Ramos (cell line): ENCODE data around the gene RAD21L1.

ENCODE experiments used
- in situ Hi-C: fragments of 300-500 bp; cut with MboI; formaldehyde crosslinking; loops from one replicate; pipeline ENCODE4 v1.14.3; 2022; ENCODE audit warnings: low sequenced_read_pairs; ENCODE audit not compliant: unreplicated experiment

RAD21L1 gene

DNA sequence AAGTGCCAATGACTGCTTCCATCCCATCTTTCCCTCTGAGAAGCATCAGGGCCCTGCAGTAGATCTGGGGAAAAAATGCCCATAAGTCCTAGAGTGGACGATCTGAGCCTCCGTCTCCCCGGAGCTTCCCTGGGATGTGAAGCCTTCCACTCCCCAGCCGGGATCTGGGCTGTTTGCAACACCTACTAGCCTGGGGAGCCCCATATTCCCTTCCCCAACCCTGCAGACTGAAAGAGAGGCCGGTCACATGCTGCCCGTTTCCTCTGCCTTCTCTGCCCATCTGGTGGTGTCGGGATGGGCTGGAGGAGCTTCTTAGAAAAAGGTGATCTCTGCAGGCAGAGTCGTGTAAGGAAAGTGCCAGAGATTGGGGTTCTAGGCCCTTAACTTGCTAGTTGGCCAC, 41.3 kb downstream of the RAD21L1 start:
- in situ Hi-C loops: no loop called here

DNA sequence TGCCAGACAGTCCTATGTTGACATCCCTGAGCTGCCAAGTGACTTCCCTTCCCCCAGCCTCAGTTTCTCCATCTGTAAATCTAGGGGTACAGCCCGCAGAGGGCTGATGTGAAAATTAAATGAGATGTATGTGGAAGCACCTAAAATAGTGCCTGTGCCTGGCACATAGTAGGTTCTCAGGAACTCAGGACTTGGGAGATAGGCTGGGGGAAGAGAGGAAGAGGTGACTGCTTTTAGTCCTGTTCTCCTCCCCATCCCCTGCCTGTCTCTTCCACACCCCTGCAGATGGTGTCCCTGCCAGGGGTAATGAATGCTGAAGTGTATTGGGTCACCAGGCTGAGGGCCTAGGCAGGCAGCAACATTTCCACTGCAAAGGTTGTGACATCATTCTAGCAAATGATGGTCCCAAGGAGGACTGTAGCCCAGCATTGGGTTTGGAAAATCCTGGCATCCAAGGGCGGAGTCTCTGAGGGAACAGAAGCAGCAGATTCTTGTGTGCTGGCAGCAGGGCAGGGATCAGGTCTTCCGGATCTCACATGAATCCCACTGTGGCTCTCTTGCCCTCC, 42.0 kb downstream of the RAD21L1 start:
- in situ Hi-C loops: no loop called here

- in situ Hi-C loops: no loop called here
Measured at GRCh38 chr20:1269235-1269634, 43.4 kb downstream of the RAD21L1 start.

DNA sequence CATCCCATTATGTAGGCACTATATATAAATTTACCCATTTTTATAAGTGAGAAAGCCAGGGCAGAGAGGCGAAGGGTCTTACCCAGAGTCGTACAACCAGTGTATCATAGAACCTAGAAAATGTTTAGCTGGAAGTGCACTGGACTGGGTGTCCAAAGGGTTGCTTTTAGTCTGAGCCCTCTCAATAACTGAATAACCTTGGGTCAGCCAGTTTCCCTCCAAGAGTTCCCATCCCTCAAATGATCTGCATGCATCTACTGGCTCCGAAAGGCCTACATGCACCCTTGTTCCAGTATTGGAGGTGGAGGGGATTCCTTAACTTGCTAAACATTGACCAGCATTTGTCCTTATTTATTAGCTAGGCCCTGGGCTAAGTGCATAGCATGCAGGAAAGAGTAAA, 44.0 kb downstream of the RAD21L1 start:
- in situ Hi-C loops: no loop called here

- in situ Hi-C loops: no loop called here
Measured at GRCh38 chr20:1272368-1273100, 46.7 kb downstream of the RAD21L1 start.

DNA sequence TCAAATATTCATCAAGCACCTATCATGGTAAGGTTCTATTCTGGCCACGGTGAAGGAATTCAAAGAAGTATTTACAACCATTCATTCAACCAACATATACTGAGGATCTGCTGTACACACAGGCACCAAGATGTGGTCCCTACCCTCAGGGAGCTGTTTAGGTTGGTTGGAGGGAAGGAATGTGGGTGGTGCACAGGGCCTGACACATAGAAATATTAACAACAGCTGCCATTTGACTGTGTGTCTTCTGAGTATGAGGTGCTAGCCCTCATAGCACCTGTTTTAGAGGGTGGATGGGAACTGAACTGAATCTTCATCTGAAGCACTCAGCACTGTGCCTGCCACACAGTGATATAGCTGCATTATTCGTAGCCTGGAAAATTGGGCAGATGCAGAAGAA, 47.5 kb downstream of the RAD21L1 start:
- in situ Hi-C loops: no loop called here

DNA sequence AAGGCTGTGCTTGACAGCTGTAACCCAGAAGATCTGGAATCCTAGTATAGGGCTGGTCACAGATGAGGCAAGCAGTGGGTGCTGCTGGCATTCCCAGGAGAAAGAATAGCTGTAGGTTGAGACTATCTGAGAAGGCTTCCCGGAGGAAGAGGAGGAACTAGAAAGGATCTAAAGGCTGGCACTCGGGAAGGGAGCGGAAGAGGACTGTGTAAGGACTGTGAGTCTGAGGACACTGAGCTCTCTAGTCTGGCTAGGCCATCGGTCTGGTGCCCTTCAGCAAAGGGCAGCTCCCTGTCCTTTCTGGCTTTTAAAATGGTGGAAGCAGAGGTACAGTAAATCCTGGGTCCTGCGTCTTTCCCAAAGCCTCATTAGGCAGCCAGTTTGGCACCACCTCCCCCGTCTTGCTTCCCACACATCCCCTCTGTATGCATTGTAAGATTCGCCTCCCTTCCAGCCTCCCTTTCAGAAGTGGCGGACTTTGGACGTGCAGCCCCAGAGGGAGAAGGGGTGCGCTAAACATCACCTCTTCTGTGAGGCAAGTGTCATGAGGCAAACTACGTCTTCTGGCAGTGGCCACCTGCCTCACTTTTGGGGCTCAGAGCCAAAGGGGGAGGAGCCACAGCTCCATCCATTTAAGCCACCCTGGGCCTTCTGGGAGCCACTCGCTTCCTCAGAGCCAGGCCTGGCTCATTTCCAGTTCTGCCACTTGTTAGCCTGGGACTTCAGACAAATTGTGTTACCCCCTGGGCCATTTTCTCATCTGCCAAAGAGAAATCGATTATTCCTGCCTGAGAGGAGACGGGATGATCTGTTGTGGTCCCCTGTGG, 48.9 kb downstream of the RAD21L1 start:
- in situ Hi-C loops: no loop called here

DNA sequence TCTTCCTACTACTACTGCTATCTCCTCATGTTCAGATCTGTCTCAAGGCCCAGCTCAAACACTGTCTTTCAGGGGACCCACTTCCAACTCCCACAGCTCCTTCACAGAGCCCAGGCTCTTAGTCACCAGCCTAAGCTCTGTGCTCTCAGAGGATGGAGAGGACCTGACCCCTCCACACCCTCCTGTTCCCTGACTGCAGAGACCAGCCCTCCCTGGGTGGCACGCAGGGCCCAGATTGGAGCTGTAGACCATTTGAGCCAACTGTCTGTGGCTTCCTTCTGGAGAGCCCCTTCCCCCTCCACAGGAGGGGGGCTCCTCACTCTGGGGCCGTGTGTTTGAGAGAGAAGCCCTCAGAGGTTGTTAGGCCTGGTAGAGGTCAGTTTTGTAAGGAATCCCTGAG, 50.1 kb downstream of the RAD21L1 start:
- in situ Hi-C loops: no loop called here

DNA sequence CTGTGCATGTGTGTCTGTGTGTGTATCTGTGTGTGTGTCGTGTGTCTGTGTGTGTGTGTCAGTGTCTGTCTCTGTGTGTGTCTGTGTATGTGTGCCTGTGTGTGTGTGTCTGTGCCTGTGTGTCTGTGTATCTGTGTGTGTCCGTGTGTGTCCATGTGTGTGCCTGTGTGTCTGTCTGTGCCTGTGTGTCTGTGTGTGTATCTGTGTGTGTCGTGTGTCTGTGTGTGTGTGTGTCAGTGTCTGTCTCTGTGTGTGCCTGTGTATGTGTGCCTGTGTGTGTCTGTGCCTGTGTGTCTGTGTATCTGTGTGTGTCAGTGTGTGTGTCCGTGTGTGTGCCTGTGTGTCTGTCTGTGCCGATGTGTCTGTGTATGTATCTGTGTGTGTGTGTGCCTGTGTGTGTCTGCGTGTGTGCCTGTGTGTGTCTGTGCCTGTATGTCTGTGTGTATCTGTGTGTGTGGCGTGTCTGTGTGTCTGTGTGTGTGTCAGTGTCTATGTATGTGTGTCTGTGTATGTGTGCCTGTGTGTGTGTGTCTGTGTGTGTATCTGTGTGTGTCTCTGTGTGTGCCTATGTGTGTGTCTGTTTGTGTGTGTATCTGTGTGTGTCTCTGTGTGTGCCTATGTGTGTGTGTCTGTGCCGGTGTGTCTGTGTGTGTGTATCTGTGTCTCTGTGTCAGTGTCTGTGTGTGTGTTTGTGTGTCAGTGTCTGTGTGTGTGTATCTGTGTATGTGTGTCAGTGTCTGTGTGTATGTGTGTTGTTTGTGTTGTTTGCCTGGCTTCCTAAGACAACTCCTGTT, 51.9 kb downstream of the RAD21L1 start:
- in situ Hi-C loops: no loop called here

DNA sequence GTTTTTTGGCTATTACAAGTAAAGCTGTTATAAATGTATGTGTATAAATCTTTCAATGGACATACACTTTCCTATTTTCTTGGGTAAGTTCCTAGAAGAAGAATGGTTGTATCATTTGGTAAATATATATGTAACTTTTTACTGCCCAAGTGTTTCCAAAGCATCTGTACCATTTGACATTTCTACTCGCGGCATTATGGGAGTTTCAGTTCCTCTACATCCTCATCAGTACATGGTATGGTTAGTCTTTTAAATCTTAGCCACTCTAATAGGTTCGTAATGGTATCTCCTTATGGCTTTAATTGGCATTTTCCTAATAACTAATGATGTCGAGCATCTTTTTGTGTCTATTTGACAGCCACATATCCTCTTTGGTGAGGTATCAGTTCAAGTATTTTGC, 53.1 kb downstream of the RAD21L1 start:
- in situ Hi-C loops: no loop called here

DNA sequence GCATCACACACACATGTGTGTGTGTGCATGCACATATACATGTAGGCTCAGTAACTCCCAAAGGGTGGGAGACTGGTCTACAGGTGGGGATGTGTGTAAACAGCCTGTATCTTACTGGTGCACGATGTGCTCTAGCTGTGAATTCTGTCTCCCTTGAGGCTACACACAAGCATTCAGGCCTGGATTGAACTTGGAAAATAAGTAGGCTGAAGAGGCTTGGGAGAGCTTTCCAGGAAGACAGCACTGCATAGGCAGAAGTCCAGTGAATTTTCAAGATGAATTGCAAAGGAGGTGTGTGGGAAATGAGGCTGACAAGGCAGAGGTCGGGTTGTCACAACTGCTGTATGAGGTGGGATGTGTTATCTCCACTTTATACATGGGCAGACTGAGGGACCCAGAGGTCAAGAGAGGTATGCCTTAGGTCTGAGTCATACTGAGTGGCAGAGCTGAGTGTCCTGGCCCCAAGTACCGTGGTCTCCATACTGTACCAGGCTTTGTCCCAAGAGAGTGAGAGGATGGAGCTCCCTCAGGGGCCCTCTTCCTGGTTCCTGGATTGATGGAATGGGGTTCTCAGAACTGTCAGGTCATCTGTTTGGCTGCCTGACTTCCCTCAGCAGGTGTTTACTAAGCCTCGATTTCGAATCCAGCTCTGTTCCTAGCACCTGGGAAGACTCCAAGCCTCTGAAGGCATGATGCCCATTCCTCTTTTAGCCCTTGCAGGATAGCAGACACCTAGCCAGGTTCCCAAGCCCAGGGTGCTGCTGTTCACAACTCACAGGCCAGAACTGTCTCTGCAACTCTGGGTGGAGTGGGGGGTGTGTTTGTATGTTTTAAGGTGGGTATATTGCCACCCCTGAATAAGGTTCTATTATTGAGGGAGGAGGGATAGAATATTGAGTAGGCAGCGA, 54.6 kb downstream of the RAD21L1 start:
- in situ Hi-C loops: no loop called here

DNA sequence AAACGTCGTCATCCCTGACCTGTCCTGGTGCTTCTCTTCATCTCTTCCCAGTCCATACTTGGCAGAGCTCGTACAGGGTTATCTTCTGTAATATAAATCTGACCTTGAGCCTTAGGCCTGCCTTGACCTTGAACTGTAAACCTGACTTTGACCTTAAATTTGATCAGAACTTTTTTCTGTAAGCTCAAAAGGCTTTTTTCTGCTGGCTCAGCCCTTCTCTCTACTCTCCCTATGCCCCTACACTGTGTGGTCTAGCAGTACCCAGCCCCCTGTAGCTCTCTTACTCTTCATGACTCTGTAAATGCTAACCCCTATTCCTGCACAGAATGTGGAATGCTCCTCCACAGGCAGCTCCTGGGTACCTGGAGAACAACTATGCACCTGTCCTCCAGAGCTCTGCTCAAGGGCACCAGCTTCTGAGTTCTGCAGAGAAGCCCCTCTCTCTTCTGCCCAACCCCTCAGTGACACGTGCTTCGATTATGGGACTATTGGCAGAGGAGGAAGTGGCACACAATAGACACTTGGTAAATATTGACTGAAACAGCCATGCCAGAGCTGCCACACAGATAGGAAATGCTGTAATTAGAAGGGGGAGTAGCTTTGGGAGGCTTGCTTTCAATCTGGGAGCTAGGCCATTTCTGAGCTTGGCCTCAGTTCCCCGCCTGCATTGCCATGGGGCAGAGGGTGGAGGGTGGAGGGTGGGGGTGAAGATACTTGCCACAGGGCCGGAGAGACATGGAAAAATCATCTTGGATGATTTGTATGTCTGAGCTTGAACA, 55.6 kb downstream of the RAD21L1 start:
- in situ Hi-C loops: no loop called here

DNA sequence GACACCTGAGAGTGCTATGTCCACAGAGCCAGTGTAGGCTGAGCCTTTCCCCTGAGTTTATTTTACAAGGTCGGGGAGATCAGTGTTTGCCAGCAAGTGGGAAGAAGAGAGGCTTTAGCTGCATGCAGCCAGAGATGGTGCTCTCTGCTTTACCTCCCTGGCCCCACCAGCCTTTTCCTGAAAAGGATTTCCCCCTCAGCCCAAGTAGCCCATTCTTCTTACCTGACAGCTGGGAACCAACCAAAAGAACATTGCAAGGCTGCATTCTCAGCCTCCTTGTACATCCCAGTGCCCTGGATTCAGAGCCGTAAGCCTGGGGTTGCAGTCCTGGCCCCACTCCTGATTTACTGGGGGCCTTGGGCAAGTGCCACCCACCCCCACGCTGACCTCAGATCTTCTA, 57.1 kb downstream of the RAD21L1 start:
- in situ Hi-C loops: no loop called here

- in situ Hi-C loops: no loop called here
Measured at GRCh38 chr20:1283522-1284510, 58.0 kb downstream of the RAD21L1 start.

- in situ Hi-C loops: no loop called here
Measured at GRCh38 chr20:1286267-1287024, 60.6 kb downstream of the RAD21L1 start.

- in situ Hi-C loops: no loop called here
Measured at GRCh38 chr20:1287306-1287705, 61.5 kb downstream of the RAD21L1 start.
